HG03460 (cell line): ENCODE results near the gene FAM161A.
A peak's percentile ranks its signal among the peaks of the same experiment; 100 is the strongest.
"Not testable (repeated sequence)": the region's sequence is repeated elsewhere in the genome, so short reads cannot be mapped to it uniquely, and the experiment has no call there.

Experiments
- ATAC-seq: cut with Tn5 transposase; IDR thresholded peaks from one replicate; pipeline ENCODE4 v1.9.1; 2021; ENCODE audit not compliant: unreplicated experiment

FAM161A gene, protein sequence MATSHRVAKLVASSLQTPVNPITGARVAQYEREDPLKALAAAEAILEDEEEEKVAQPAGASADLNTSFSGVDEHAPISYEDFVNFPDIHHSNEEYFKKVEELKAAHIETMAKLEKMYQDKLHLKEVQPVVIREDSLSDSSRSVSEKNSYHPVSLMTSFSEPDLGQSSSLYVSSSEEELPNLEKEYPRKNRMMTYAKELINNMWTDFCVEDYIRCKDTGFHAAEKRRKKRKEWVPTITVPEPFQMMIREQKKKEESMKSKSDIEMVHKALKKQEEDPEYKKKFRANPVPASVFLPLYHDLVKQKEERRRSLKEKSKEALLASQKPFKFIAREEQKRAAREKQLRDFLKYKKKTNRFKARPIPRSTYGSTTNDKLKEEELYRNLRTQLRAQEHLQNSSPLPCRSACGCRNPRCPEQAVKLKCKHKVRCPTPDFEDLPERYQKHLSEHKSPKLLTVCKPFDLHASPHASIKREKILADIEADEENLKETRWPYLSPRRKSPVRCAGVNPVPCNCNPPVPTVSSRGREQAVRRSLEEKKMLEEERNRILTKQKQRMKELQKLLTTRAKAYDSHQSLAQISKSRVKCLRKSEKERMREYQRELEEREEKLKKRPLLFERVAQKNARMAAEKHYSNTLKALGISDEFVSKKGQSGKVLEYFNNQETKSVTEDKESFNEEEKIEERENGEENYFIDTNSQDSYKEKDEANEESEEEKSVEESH

DNA sequence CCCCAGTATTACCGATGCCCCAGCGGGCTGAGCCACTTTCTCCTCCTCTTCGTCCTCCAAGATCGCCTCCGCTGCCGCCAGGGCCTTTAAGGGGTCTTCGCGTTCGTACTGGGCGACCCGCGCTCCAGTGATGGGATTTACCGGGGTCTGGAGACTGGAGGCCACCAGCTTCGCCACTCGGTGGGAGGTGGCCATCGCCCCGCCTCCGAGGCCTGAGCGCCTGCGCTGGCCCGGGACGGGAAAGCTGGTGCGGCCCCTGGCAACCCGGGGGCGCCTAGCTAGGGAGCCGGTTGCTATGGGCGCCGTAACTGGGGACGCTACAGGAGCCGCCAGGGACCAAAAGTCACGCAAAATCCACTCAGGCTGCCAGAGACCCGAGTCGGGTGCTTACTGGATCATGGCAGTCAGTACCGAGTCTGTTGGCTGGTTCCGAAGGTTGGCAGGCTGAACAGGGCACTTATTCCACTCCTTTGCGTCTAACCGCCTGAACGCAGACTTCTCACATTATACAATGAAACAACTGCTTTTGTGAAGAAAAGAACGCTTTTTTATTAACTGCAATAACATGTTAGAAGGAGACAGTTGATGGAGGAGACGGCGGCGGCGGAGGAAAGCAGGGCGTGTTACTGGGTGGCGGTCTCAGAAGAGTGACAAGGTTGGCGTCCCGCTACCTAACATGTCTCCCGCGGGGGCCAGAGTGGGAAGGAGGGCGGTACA is at the start of gene FAM161A:
TSS of gene FAM161A (minus strand) at position 214 of the 717 bp plus-strand sequence. CDS start at position 195, 19 bp downstream.
- ATAC-seq = peak; percentile 78

DNA sequence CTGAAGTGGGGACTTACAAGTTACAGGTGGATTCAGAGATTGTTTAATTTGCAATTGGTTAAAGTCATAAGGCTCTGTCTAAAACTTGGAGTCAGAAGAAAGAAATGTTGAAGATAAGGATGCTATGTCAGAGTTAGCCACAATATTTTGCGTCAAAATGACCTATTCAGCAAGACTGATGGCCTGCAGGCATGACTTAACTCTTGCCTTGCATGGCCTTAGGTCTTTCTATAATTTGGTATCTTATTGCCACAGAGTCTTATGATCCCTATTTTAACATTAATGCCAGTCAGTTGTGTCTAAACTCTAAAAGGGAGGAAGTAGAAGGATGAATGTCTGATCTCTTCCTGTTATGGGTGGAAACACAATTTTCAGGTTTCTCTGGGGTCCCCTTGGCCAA is 46.4 kb upstream of the FAM161A start:
- no peak for ATAC-seq

DNA sequence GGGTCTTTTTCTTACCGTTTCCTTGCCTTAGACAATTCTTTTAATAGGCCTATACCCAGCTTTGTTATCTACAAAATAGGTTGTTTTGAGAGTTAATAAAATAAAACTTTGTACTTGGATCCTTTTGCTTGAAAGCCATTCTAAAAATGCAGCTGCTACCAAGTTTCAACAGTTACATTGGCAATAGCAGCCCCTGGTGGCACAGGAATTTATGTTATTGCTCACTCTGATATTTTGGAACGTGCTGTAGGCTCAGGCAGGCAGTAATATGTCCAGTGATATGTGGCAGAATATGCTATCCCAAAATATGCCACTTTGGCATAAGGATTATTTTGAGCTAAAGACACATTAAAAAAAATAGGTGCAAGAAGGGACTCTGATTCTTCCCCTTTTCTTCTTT is 45.0 kb upstream of the FAM161A start:
- ATAC-seq = no peak

DNA sequence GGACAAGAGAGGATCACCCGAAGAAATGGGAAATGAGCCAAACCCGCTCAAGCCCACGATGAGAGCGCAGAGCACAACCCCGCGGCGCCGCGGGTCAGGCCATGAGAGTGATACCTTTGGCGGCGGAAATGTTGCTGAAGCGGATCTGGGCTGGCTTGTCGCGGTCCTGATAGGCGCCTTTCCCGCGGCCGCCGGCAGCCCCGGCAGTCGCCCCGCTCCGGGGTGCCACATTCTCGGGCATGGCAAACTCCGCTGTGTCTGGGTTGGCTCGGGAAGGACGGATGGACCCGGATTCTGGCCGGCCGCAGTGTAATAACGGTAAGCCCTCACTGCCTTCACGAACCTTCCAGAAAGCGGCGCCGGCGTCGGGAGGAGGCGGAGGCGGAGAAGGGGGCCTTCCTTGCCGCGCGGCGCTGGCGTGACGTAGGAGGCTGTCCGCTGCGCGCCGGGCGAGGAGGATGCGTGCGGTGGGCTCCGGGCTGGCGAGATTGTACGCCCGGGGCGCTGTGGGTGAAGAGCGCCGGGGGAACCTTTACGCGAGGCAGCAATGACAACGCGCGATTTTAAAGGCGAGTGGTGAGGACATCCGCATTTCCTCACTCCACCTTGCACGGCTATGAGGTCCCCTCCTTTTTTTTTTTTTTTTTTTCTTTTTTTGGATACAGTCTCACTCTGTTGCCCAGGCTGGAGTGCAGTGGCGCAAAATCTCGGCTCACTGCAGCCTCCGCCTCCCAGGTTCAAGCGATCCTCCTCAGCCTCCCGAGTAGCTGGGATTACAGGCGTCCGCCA is 34.6 kb upstream of the FAM161A start, which contains the start of gene CCT4:
TSS of gene CCT4 (minus strand) at position 390 of the 789 bp plus-strand sequence. CDS start at position 241, 149 bp downstream.
- ATAC-seq = peak; percentile 78

DNA sequence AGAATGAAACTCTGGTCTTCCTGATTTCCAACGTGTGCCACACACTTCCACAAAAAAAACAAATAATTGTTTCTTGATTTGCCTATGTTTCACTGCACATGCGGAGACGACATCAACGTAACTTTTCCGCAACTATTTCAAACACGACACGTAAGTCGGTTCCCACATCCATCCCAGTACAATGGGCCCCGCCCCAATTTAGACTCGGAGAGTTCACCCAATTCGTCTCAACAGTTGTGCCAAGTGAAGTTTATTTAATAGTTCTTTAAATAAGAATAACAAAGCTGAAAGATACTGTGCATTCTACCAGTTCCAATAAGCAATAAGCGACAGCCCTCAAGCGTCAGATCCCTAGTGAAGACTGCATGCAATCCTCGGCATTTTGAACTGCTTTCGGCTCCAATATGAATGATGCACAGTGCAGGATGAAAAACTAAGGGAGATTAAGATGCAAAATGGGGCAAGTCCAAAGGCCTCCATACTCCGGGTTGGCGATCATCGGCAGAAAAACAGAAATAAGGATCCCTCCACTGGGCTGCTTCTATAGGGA is 33.9 kb upstream of the FAM161A start:
- peak; percentile 11 for ATAC-seq

DNA sequence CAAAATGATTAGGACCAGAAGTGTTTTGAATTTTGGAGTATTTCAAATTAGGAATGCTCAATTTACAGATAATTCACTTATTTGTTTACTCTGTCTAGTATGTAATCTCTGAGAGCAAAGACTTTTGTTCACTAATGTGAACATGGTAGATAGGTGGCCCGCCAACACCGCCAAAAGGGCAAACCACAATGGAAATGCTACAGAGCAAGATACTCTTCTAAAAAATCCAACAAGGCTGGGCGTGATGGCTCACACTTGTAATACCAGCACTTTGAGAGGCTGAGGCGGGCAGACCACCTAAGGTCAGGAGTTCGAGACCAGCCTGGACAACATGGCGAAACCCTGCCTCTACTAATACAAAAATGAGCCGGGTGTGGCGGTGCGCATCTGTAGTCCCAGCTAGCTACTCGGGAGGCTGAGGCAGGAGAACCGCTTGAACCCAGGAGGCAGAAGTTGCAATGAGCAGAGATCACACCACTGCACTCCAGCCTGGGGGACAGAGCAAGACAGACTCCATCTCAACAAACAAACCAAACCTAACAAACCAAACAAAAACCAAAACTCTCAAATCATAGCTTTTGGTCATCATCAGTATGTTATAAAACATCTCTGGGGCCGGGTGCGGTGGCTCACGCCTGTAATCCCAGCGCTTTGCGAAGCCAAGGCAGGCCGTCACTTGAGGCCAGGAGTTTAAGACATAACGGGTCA is 32.2 kb upstream of the FAM161A start:
- ATAC-seq = no peak

DNA sequence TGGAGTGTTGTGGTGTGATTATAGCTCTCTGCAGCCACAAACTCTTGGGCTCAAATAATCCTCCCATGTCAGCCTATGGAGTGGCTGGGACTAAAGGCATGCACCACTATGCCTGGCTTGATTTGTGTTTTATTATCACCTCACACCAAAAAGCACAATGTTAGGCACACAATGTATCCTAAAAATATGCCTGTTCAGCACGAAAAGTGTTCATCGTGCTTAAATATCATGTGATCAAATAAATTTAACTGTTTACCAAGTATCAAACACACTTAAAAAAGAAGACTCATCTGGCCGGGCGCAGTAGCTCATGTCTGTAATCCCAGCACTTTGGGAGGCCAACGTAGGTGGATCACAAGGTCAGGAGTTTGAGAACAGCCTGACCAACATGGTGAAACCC is 29.0 kb upstream of the FAM161A start:
- ATAC-seq = no peak

DNA sequence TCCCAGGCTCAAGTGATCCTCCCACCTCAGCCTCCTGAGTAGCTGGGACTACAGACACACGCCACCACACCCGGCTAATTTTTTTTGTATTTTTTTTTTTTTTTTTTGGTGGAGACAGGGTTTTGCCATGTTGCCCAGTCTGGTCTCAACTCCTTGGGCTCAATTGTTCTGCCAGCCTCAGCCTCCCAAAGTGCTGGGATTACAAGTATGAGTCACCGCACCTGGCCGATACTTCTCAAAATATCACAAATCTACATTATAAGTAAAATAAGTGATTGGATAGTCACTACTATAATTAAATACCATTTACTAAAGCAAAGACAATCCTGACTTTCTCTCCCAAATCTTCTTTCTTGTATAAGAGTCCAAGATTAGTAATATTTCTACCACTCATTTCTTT is 25.5 kb upstream of the FAM161A start:
- not testable (repeated sequence) for ATAC-seq

DNA sequence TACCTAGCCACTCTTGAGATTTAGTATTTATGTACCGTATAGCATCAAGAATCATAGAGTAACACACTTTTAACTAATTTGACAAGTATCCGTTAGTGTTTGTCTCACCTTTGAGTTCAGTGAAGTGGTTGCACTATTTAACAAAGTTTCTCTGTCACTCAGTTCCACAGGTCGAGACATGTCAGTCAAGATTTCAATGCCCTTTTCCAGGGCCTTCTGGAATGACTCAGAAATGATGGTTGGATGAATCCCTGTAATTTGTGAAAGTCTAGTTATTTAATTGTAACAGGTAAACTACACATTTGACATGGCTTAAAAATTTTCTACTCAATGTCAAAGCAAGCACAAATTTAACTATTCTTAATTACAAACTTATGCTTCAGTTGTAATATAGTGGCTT is 24.9 kb upstream of the FAM161A start:
- ATAC-seq = no peak

DNA sequence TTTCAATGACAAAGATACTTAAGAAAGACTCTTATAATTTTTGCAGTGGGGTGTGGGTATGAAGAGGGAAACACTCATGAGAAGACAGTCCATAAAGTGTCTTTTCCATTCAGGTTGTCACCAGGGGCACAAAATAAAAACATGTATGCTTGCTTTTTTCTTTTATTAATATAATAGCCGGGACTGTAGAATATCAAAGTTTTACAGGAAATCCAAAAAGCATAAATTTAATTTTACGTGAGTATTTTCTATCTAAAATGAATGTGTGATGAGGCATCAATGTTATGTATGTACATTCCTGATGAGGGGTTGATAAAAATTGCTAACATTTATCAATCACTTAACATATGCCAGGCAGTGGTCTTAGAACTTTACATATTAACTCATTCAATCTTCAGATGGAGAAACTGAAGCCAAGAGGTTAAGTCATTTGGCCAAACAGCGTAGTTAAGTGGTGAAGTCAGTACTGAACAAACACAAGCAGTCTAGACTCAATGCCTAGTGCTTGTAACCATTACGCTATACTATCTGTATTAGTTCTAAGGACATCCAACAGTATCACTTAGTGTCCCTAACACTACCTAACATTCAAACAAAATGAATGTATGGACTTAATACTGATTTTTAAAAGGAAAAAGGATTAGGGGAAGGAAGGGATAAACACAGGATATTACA is 23.8 kb upstream of the FAM161A start:
- no peak for ATAC-seq

DNA sequence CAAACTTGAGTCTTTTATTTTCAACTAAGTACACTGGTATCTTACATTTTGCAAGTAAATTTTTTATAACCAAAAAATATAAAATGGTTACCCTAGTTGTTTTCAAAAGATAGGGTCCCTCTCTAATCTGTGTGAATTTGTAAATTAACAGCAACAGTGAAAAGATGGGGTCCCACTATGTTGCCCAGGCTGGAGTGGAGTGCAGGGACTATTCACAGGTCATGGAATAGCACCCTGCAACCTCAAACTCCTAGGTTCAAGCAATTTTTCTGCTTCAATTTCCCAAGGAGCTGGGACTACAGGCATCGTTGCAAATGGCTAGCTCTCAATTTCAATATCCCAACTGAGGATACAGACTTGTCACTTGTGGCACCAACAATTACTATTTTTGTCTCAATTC is 22.5 kb upstream of the FAM161A start:
- no peak for ATAC-seq

DNA sequence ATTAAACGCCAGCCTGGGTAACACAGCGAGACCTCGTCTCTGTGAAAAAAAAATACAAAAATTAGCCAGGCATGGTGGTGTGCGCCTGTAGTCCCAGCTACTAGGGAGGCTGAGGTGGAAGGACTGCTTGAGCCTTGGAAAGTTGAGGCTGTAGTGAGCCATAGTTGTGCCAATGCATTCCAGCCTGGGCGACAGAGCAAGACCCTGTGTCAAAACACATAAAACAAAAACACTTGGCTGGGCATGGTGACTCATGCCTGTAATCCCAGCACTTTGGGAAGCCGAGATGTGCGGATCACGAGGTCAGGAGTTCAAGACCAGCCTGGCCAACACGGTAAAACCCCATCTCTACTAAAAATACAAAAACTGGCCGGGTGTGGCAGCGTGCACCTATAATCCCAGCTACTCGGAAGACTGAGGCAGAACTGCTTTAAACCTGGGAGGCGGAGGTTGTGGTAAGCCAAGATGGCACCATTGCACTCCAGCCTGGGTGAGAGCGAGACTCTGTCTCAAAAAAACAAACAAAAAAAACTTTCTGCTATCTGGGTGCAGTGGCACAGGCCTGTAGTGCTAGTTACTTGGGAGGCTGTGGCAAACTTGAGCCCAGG is 12.7 kb upstream of the FAM161A start:
- ATAC-seq = not testable (repeated sequence)

DNA sequence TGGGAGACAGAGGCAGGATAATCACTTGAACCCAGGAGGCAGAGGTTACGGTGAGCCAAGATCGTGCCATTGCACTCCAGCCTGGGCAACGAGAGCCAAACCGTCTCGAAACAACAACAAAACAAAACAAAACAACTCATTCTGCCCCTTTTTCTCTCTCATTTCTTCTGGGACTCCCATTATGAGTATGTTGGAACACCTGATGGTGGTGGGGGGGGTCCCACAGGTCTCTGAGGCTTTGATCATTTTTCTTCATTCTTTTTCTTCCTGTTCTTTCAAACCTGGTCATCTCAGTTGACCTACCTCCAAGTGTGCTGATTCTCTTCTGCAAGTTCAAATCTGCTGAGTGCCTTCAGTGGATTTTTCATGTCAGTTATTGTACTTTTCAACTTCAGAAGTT is 8.2 kb upstream of the FAM161A start:
- no peak for ATAC-seq

DNA sequence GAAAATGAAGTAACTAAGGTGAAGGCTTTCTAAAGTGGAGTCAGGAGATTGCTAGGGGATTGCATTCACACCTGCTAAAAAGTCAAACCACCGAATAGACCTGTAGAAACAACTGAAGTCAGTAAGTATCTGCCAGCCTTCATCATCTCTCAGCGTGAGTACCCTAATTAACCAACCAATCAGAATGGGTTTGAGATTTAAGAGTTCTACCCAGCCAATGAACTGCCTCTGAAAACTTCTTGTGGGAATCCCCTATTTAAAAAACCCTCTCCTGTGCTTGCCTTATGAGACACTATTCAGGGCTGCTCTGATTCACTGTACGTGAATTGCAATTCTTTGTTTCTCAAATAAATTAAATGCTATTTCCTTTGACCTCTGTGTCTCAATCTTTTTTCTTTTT is 3.4 kb upstream of the FAM161A start:
- no peak for ATAC-seq

DNA sequence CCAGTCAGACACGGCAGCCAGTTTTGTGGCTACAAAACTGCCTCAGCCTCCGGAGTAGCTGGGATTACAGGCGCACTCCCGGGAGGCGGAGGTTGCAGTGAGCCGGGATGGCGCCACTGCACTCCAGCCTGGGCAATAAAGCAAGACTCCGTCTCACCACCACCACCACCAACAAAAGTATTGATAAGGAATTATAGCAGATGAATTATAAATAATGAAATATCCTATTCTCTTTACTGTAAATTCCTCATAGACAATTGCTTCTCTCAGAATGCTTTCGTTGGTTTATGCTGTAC is 1.4 kb upstream of the FAM161A start:
- no peak for ATAC-seq

DNA sequence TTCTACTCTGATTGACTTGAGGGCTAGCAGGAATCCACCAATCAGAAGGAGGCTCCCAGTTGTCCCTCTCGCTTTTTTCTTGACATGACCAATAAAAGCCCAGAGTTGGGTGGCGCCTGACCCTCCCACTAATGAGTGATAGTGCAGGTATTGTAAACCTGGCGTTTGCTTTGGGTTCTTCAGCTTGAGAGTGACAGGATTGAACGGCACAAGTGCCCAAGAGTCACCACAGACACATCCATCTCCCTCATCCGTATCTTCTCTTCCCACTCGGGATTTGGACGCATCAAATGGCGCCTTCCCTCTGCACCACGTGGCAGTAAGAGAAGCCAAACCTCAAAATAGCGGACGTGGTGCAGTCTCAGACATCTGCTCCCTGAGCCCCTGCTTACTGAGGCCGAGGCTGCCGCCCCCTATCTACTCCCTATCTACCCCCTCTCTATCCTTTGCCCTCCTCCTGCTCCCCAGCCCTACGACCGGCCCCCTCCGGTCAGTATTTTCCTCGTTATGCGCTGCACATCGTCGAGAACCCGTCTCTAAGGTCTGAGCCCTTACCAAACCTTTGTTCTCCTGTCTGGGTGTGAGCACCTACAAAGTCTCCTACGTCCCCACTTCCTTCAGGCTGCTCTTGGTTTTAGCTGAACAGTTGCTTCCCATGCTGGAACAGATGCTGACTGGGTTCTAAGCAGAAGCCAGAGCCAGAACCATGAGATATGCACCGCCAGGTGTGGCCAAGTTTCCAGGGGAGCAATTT is 881 bp upstream of the FAM161A start:
- peak; percentile 88 for ATAC-seq

DNA sequence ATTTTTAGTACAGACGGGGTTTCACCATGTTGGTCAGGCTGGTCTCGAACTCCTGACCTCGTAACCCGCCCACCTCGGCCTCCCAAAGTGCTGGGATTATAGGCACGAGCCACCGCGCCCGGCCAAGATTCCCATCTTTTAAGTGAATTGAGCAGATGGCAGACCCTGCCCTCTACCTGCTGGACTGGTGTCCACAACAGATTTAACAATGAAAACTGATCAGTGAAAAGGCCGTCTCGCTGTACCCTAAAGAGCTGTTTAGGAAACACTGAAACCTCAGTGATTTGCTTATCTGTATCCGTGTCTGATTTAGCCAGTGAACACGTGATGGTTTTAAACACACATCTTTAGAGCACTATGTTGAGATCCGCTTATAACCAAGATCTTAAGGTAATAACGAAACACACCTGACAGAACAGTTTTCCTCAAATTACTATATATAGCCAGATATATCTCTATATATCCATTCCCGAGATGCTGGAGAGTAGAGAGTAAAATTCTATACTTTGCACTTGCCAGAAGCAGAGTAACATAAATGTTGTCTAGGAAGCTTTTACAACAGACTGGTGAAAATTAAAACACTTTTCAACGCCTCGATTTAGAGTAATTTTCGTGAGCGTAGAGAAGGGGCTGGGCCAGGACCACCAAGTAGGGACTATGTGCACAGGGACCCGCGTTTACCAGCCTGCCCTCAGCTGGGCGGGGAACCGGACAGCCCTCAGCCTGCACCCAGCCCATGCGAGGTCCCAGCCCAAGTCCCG is 594 bp downstream of the FAM161A start:
- ATAC-seq = peak; percentile 59

DNA sequence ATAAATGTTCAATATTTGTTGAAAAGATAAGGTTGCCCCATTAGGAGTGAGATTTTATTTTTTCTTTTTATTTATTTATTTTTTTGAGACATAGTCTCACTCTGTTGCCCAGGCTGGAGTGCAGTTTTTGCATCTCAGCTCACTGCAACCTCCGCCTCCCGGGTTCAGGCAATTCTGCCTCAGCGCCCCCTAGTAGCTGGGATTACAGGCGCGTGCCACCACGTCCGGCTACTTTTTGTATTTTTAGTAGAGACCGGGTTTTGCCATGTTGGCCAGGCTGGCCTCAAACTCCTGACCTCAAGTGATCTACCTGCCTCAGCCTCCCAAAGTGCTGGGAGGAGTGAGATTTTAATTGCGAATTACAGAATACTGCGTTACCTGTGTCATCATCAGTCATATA is 2.6 kb downstream of the FAM161A start:
- not testable (repeated sequence) for ATAC-seq
